Sigmoid colon (tissue), 7 donors: Measurements from ENCODE around the gene DBX2. TPM values are rescaled to one million over a fixed set of nuclear protein-coding genes. Genes with fewer than 3 reads are reported as not detected.
"Not testable (repeated sequence)": the region's sequence is repeated elsewhere in the genome, so short reads cannot be mapped to it uniquely, and the experiment has no call there.

ENCODE experiments used
- DNase-seq: peaks from one replicate; pipeline ENCODE4 v3.0.0-alpha.2; 2019
- H3K27ac ChIP-seq, 4 donors: fragments of 200-600 bp; sonication (generic); one replicate each; pipeline ENCODE4 v1.5.1; 2016 to 2019; ENCODE audit warnings: mild to moderate bottlenecking in 1 of 4
- H3K27me3 ChIP-seq, 3 donors: fragments of 200-600 bp; sonication (generic); one replicate each; pipeline ENCODE4 v1.5.1; 2019; ENCODE audit warnings: mild to moderate bottlenecking in 1 of 3
- H3K36me3 ChIP-seq, 4 donors: fragments of 200-600 bp; sonication (generic); one replicate each; pipeline ENCODE4 v1.5.1; 2016 to 2019
- H3K4me1 ChIP-seq, 4 donors: fragments of 200-600 bp; sonication (generic); one replicate each; pipeline ENCODE4 v1.5.1; 2017 to 2019
- H3K4me3 ChIP-seq, 4 donors: fragments of 200-600 bp; sonication (generic); one replicate each; pipeline ENCODE4 v1.5.1; 2017 to 2019; ENCODE audit warnings: mild to moderate bottlenecking in 2 of 4, moderate library complexity in 1 of 4
- H3K9me3 ChIP-seq, 4 donors: fragments of 200-600 bp in 3 of 4; sonication (generic) in 3 of 4; one replicate each; pipeline versions ENCODE4 v1.5.1 to v1.6.1; 2013 to 2019
- EP300 ChIP-seq, 4 donors: sonication (generic); formaldehyde crosslinking; IDR thresholded peaks; one replicate each; pipeline ENCODE4 v1.6.1; 2017; ENCODE audit warnings: antibody characterized with exemption in 4 of 4
- POLR2A ChIP-seq, 2 donors: fragments of 450-650 bp; IDR thresholded peaks; one replicate each; pipeline ENCODE4 v1.6.1; 2016; ENCODE audit warnings: antibody characterized with exemption in 2 of 2, mild to moderate bottlenecking in 2 of 2, moderate library complexity in 2 of 2
- POLR2AphosphoS5 ChIP-seq, 4 donors: sonication (generic); formaldehyde crosslinking; IDR thresholded peaks; one replicate each; pipeline ENCODE4 v1.6.1; 2017; ENCODE audit warnings: antibody characterized with exemption in 4 of 4
- WGBS, 2 donors: extraction: QIAGEN DNeasy Blood & Tissue Kit; methylation state at CpG; one replicate each; pipeline ENCODE4 v1.1.7; 2013; 5-methylcytosine and 5-hydroxymethylcytosine counted together
- intact Hi-C: fragments of 100-400 bp; cut with DNase I; formaldehyde crosslinking; loops from one replicate; pipeline ENCODE4 v1.15.1; 2023
- polyA plus RNA-seq, 3 donors: library from polyadenylated mRNA; stranded (reverse); fragments of 200-250 nt; gene quantifications; one replicate each; pipeline ENCODE4 v1.2.3, GENCODE V29; 2013
- total RNA-seq, 4 donors: library from RNA; depleted of rRNA; stranded (reverse); fragments of >200 nt; gene quantifications; one replicate each; pipeline ENCODE4 v1.1.0, GENCODE V29; 2016
- TF ChIP-seq, protein P1 (sequence below), 4 experiments: fragments of 450-650 bp in 3 of 4; fragments of 200-600 bp in 1 of 4; IDR thresholded peaks; one replicate each; pipeline ENCODE4 v1.5.1; 2016 to 2019; ENCODE audit warnings: antibody characterized with exemption in 4 of 4, mild to moderate bottlenecking in 3 of 4, moderate library complexity in 2 of 4
- donor health status: healthy with polysubstance abuse.
- donor health status: Bipolar disorder and iron deficiency.
- donor health status: healthy.

DBX2 gene
- total and polyA plus RNA-seq, 7 donors: under 0.01 to 0.16 (median 0.01) TPM; not detected in 4

GRCh38 chr12:45088608-45089007 is 37.7 kb upstream of the DBX2 start:
- DNase-seq: no peak
- H3K4me1 ChIP-seq: no peaks in the 10 kb centered on the region
- intact Hi-C loops: no loop called here
- H3K9me3 ChIP-seq: peaks cover 0 to 2% (median under 1%) of the 10 kb centered on the region in 4 donors
- TF ChIP-seq EP300 (IDR thresholded peaks at IDR 0.05) (no peak), POLR2AphosphoS5 (IDR thresholded peaks at IDR 0.05) (no peak), POLR2A (IDR thresholded peaks at IDR 0.05) (no peak)
- no peaks in the 10 kb centered on the region for H3K36me3 ChIP-seq
- WGBS, 2 donors: 88 to 93% methylated on average over 1 of the region's 1 CpG
- no peak overlapping the region for H3K27ac ChIP-seq
- H3K4me3 ChIP-seq: no peak overlapping the region
- no peaks in the 10 kb centered on the region for H3K27me3 ChIP-seq

DNA sequence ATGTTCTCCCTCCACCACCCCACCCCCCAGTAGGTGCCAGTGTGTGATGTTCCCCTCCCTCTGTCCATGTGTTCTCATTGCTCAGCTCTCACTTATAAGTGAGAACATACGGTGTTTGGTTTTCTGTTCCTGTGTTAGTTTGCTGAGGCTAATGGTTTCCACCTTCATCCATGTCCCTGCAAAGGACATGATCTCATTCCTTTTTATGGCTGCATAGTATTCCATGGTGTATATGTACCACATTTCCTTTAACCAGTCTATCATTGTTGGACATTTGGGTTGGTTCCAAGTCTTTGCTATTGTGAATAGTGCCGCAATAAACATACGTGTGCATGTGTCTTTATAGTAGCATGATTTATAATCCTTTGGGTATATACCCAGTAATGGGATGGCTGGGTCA is 33.3 kb upstream of the DBX2 start:
- H3K4me1 ChIP-seq, H3K36me3 ChIP-seq, H3K4me3 ChIP-seq, intact Hi-C loops, DNase-seq, H3K27ac ChIP-seq, H3K9me3 ChIP-seq, H3K27me3 ChIP-seq: not testable (repeated sequence)
- 85 to 93% methylated on average over 3 of the region's 3 CpGs for WGBS, 2 donors

DNA sequence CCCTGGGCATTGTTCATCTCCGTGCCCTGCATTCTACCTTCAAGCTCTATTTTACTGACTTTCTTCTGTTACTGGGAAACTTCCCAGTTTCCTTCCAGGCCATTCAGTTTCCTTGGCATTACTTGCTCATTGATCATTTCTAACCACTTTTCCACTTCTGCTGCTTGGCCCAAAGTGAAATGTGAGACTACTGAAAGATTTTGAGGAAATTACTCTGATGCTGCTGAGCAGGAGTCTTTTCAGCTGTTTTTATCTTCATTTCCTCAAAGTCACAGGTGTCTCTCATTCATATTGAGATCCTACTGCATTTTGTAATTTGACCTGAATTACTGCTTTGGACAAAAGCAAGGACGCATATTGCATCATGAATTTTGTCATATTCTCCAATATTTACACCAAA is 26.4 kb upstream of the DBX2 start:
- WGBS, 2 donors: 71 to 76% methylated on average over 2 of the region's 2 CpGs
- intact Hi-C loops: no loop called here

DNA sequence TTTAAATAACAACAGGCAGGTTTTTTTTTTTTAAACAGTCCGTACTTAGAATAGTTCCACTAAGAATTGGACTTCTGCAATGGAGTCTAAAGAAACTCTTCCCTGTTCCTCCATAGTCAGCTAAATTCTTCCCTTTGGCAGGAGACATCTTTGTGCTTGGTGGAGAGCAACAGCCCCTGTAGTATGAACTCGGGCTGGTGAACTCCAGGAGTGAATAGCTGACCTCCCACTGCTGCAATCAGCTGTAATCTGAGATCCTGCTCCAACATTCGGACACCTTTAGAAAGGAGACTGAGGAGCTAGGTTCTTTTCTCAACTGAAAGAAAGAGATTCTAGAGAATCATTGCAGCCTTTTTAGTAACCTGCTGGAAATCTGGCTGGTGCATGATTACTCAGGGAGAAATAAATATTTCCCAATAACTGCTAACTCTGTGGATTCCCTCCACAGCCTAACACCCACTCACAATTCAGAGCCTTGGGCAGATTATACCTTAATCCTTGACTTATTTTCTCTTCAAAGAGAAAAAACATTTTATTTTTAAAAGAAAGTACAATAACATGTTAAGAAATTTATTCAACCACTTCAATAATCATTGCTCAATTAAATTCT is 25.6 kb upstream of the DBX2 start:
- Histone ChIP-seq H3K27ac (no peak overlapping the region), H3K27me3 (no peaks in the 10 kb centered on the region), H3K36me3 (no peaks in the 10 kb centered on the region), H3K9me3 (no peaks in the 10 kb centered on the region), H3K4me3 (no peak overlapping the region), H3K4me1 (no peaks in the 10 kb centered on the region)
- intact Hi-C loops: no loop called here
- WGBS, 2 donors: 36 to 54% methylated on average over 3 of the region's 3 CpGs
- DNase-seq: no peak
- TF ChIP-seq EP300 (IDR thresholded peaks at IDR 0.05): no peak
- TF ChIP-seq, protein P1, sequence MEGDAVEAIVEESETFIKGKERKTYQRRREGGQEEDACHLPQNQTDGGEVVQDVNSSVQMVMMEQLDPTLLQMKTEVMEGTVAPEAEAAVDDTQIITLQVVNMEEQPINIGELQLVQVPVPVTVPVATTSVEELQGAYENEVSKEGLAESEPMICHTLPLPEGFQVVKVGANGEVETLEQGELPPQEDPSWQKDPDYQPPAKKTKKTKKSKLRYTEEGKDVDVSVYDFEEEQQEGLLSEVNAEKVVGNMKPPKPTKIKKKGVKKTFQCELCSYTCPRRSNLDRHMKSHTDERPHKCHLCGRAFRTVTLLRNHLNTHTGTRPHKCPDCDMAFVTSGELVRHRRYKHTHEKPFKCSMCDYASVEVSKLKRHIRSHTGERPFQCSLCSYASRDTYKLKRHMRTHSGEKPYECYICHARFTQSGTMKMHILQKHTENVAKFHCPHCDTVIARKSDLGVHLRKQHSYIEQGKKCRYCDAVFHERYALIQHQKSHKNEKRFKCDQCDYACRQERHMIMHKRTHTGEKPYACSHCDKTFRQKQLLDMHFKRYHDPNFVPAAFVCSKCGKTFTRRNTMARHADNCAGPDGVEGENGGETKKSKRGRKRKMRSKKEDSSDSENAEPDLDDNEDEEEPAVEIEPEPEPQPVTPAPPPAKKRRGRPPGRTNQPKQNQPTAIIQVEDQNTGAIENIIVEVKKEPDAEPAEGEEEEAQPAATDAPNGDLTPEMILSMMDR (IDR thresholded peaks at IDR 0.05): no peak
- no peak for TF ChIP-seq POLR2A (IDR thresholded peaks at IDR 0.05)
- no peak for TF ChIP-seq POLR2AphosphoS5 (IDR thresholded peaks at IDR 0.05)

More for the DNA sequence above, 26.4 kb upstream of the DBX2 start:
- Histone ChIP-seq H3K27ac (no peak overlapping the region), H3K9me3 (no peaks in the 10 kb centered on the region), H3K27me3 (no peaks in the 10 kb centered on the region), H3K4me1 (no peaks in the 10 kb centered on the region), H3K4me3 (no peak overlapping the region), H3K36me3 (no peaks in the 10 kb centered on the region)
- no peak for TF ChIP-seq POLR2A (IDR thresholded peaks at IDR 0.05)
- peak in 1 of 4 donors; percentile 11 for TF ChIP-seq POLR2AphosphoS5 (IDR thresholded peaks at IDR 0.05)
- no peak for TF ChIP-seq EP300 (IDR thresholded peaks at IDR 0.05)
- no peak for DNase-seq

GRCh38 chr12:45075587-45076282 is 24.8 kb upstream of the DBX2 start:
- Histone ChIP-seq H3K4me1 (no peaks in the 10 kb centered on the region), H3K4me3 (no peak overlapping the region), H3K27me3 (no peaks in the 10 kb centered on the region), H3K36me3 (no peaks in the 10 kb centered on the region), H3K27ac (no peak overlapping the region), H3K9me3 (no peaks in the 10 kb centered on the region)
- WGBS, 2 donors: 73 to 81% methylated on average over 6 of the region's 6 CpGs
- DNase-seq: no peak
- TF ChIP-seq POLR2AphosphoS5 (IDR thresholded peaks at IDR 0.05): no peak
- TF ChIP-seq, protein P1 (IDR thresholded peaks at IDR 0.05): no peak
- TF ChIP-seq EP300 (IDR thresholded peaks at IDR 0.05): no peak
- TF ChIP-seq POLR2A (IDR thresholded peaks at IDR 0.05): no peak
- intact Hi-C loops: no loop called here

- TF ChIP-seq POLR2AphosphoS5 (IDR thresholded peaks at IDR 0.05) (no peak), POLR2A (IDR thresholded peaks at IDR 0.05) (no peak), EP300 (IDR thresholded peaks at IDR 0.05) (no peak)
- TF ChIP-seq, protein P1 (IDR thresholded peaks at IDR 0.05): no peak
- no peaks in the 10 kb centered on the region for H3K9me3 ChIP-seq
- no peak for DNase-seq
- no peaks in the 10 kb centered on the region for H3K36me3 ChIP-seq
- H3K27ac ChIP-seq: no peak overlapping the region
- 92% methylated on average over 12 of the region's 12 CpGs for WGBS, 2 donors
- H3K27me3 ChIP-seq: no peaks in the 10 kb centered on the region
- intact Hi-C loops: no loop called here
- H3K4me1 ChIP-seq: no peaks in the 10 kb centered on the region
- no peak overlapping the region for H3K4me3 ChIP-seq
These were observed 14.3 kb upstream of the DBX2 start for GRCh38 chr12:45065125-45065626.
